Psoas muscle (tissue), 8 donors: ENCODE results near the gene PARVA. TPM values are rescaled to one million over a fixed set of nuclear protein-coding genes. Genes with fewer than 3 reads are reported as not detected.

ENCODE experiments used
- ATAC-seq, 4 donors: fragments of 200-7000 bp; cut with Tn5 transposase; one replicate each; pipeline ENCODE4 v1.9.1; 2020; ENCODE audit warnings: moderate library complexity in 3 of 4, mild to moderate bottlenecking in 2 of 4
- DNase-seq, 2 donors: peaks; one replicate each; pipeline ENCODE4 v3.0.0-alpha.2; 2020
- H3K27ac ChIP-seq: fragments of 200-600 bp; one replicate; pipeline ENCODE4 v1.8.0; 2022
- H3K27me3 ChIP-seq, 3 donors: fragments of 200-600 bp in 1 of 3; one replicate each; pipeline versions ENCODE4 v1.6.1 to v1.8.0; 2013 to 2022; ENCODE audit warnings: low read length in 2 of 3, mild to moderate bottlenecking in 2 of 3, moderate library complexity in 1 of 3; ENCODE audit not compliant: insufficient read depth in 3 of 3
- H3K36me3 ChIP-seq, 2 donors: fragments of 200-600 bp in 1 of 2; one replicate each; pipeline versions ENCODE4 v1.6.1 to v1.8.0; 2013 to 2022; ENCODE audit warnings: low read depth in 1 of 2, mild to moderate bottlenecking in 1 of 2, moderate library complexity in 1 of 2; ENCODE audit not compliant: insufficient read depth in 1 of 2
- H3K4me1 ChIP-seq: fragments of 200-600 bp; one replicate; pipeline ENCODE4 v1.8.0; 2022
- H3K4me3 ChIP-seq: fragments of 200-600 bp; one replicate; pipeline ENCODE4 v1.8.0; 2022; ENCODE audit warnings: mild to moderate bottlenecking
- H3K9me3 ChIP-seq: fragments of 200-600 bp; one replicate; pipeline ENCODE4 v1.8.0; 2022
- WGBS, 3 donors: extraction: QIAGEN DNeasy Blood & Tissue Kit; methylation state at CpG; one replicate each; pipeline versions ENCODE4 v1.1.6 to v1.1.7; 2013; 5-methylcytosine and 5-hydroxymethylcytosine counted together
- intact Hi-C, 2 donors: fragments of 100-400 bp; cut with DNase I; formaldehyde crosslinking; loops; one replicate each; pipeline versions ENCODE4 v1.11.0 to v1.14.2; 2022
- polyA plus RNA-seq, 3 donors: library from polyadenylated mRNA; stranded (reverse); fragments of 200-250 nt; gene quantifications; one replicate each; pipeline ENCODE4 v1.2.3, GENCODE V29; 2013
- total RNA-seq, 4 donors: library from RNA; stranded (reverse); fragmentation: NEBNext Ultra II Directional in 2 of 4; extraction: Animal tissue kit (Norgen Biotek cat#: 25700) in 2 of 4; gene quantifications; one replicate each; pipeline versions ENCODE4 v1.2.1 to v1.2.4, GENCODE V29; 2021 to 2023
- TF ChIP-seq, protein P1 (sequence below): fragments of 200-600 bp; IDR thresholded peaks from one replicate; pipeline ENCODE4 v1.8.0; 2022; ENCODE audit warnings: antibody characterized with exemption
- donor health status: healthy with polysubstance abuse.
- donor health status: DM: no; HTN: no; CAD: no; lungs with moderate emphysema.
- donor health status: Bipolar disorder and iron deficiency.
- donor health status: healthy.
- donor health status: DM: yes; HTN: yes; CAD: no.
- donor health status: DM: no; HTN: no; CAD: no.
- donor health status: DM: no; HTN: no; CAD: no.
- donor health status: DM: yes; HTN: yes; CAD: no.

The PARVA gene
- total and polyA plus RNA-seq, 7 donors = 4.4 to 22.7 (median 8.5) TPM

- Histone ChIP-seq H3K4me3 (no peak overlapping the region), H3K9me3 (no peaks in the 10 kb centered on the region), H3K4me1 (peaks cover 26% of the 10 kb centered on the region), H3K27ac (peak overlapping the region; percentile 30), H3K27me3 (no peaks in the 10 kb centered on the region), H3K36me3 (no peaks in the 10 kb centered on the region)
- DNase-seq (peak; percentile 68 to 79), ATAC-seq (peak; percentile 90 to 92 (median 91))
- intact Hi-C loops = loop anchor here (1.0 to 10.0 kb wide), 4 partner anchors 173 to 480 kb away; partner anchors contain the start of gene TEAD1 (in 1 of the 2)
- WGBS, 3 donors = 37 to 44% (median 42%) methylated on average over 7 of the region's 7 CpGs
- TF ChIP-seq, protein P1, sequence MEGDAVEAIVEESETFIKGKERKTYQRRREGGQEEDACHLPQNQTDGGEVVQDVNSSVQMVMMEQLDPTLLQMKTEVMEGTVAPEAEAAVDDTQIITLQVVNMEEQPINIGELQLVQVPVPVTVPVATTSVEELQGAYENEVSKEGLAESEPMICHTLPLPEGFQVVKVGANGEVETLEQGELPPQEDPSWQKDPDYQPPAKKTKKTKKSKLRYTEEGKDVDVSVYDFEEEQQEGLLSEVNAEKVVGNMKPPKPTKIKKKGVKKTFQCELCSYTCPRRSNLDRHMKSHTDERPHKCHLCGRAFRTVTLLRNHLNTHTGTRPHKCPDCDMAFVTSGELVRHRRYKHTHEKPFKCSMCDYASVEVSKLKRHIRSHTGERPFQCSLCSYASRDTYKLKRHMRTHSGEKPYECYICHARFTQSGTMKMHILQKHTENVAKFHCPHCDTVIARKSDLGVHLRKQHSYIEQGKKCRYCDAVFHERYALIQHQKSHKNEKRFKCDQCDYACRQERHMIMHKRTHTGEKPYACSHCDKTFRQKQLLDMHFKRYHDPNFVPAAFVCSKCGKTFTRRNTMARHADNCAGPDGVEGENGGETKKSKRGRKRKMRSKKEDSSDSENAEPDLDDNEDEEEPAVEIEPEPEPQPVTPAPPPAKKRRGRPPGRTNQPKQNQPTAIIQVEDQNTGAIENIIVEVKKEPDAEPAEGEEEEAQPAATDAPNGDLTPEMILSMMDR = peak; percentile 66
These were observed 34.7 kb downstream of the PARVA start for GRCh38 chr11:12411806-12412727.

DNA sequence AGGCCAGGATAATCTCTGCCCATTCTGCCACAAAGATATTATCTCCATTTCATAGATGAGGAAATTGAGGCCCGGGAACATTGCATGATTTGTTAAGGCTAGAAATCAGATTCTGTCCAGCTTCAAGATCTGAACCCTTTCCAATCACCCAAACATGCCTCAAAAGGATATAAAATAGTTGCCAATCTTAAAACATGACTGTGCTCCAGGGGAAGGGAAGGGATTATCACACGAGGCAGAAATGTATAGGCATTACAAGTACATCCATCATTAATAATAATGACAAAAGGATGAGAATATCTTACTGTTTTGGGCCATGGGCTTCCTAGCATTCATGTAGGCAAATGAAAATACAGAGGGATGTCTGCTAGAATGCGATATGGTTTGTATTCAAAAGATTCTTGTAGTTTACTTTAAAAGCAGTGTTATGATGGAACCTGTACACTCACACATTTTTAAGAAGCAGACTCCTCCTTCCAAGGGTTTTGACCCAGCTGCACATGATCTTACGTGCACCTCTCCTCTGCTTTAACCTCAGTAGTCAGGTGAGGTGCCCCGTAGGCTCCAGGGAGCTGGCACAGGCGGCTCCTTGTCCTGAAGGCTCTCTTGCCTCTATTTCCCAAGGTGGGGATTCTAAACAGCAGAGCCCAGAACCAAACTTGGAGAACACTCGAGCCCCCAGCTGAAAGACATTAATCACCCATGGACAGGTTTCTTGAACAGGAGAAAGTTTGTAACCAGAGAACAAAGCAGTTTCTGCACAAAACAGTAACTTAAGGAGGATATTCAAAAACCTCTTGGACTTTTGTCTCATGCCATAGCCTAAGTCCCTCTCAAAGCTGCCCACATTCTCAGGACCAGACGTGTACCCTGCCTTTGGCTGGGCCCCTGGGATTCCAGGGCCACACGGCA is 36.0 kb downstream of the PARVA start:
- WGBS, 3 donors = 30 to 61% (median 33%) methylated on average over 9 of the region's 9 CpGs
- TF ChIP-seq, protein P1 = no peak
- no peaks in the 10 kb centered on the region for H3K27me3 ChIP-seq
- H3K27ac ChIP-seq = peak overlapping the region; percentile 32
- ATAC-seq (peak in 1 of 4 donors; percentile 54), DNase-seq (no peak)
- peaks cover 26% of the 10 kb centered on the region for H3K4me1 ChIP-seq
- intact Hi-C loops = loop anchor here (5.0 to 10.0 kb wide), 3 partner anchors 171 to 479 kb away; partner anchors contain the start of gene TEAD1 (in 1 of the 2)
- no peaks in the 10 kb centered on the region for H3K9me3 ChIP-seq
- H3K36me3 ChIP-seq = no peaks in the 10 kb centered on the region
- H3K4me3 ChIP-seq = no peak overlapping the region

- ATAC-seq (no peak), DNase-seq (no peak)
- no peak overlapping the region for H3K4me3 ChIP-seq
- peaks cover 26% of the 10 kb centered on the region for H3K4me1 ChIP-seq
- H3K9me3 ChIP-seq = no peaks in the 10 kb centered on the region
- intact Hi-C loops = loop anchor here (5.0 to 10.0 kb wide), 3 partner anchors 170 to 478 kb away; partner anchors contain the start of gene TEAD1 (in 1 of the 2)
- H3K27me3 ChIP-seq = no peaks in the 10 kb centered on the region
- no peaks in the 10 kb centered on the region for H3K36me3 ChIP-seq
- no peak overlapping the region for H3K27ac ChIP-seq
- 78 to 82% (median 78%) methylated on average over 6 of the region's 6 CpGs for WGBS, 3 donors
- TF ChIP-seq, protein P1 = no peak
These were observed 37.2 kb downstream of the PARVA start for GRCh38 chr11:12414611-12415010.

DNA sequence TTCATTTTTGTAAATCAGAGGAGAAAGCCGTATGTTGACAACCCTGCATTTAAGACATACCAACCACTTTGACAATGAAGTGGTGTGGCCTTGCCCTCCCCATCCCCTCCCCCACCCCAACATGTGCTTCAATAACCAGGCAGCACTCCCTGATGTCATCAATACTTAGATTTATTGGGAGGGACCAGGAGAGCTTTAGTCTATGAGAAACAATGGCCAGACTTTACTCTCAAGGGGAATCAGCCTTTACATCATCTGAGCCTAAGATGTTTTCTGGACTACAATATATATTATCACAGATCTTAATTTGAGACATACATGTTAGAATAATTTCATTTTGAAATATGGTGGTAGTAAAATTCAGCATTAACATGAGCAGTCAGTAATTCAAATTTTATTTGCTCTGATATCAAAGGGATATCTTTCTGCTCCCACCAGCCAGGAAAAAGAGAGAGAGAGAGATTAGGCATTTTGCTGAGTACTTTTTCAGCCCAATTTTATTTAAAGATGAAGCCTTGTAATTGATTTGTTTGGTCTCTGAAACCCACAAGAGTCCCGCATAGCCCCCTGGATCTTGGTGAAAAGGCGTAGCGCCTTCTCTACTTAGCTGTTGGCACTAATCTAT is 38.1 kb downstream of the PARVA start:
- WGBS, 3 donors = 91 to 93% (median 92%) methylated on average over 4 of the region's 4 CpGs
- H3K27ac ChIP-seq = no peak overlapping the region
- intact Hi-C loops = loop anchor here in 1 of 2 donors (10.0 kb wide), 2 partner anchors 169 to 259 kb away; partner anchors contain the start of gene TEAD1

More for the DNA sequence above, 38.1 kb downstream of the PARVA start:
- H3K36me3 ChIP-seq = no peaks in the 10 kb centered on the region
- H3K27me3 ChIP-seq = no peaks in the 10 kb centered on the region
- H3K4me3 ChIP-seq = no peak overlapping the region
- peaks cover 19% of the 10 kb centered on the region for H3K4me1 ChIP-seq
- ATAC-seq (no peak), DNase-seq (no peak)
- TF ChIP-seq, protein P1 = no peak
- H3K9me3 ChIP-seq = no peaks in the 10 kb centered on the region
